GM21786 (cell line): ENCODE results near the gene OR8A1.

ENCODE experiments used
- ATAC-seq: cut with Tn5 transposase; IDR thresholded peaks from one replicate; pipeline ENCODE4 v1.9.1; 2021; ENCODE audit not compliant: unreplicated experiment

The OR8A1 gene

DNA sequence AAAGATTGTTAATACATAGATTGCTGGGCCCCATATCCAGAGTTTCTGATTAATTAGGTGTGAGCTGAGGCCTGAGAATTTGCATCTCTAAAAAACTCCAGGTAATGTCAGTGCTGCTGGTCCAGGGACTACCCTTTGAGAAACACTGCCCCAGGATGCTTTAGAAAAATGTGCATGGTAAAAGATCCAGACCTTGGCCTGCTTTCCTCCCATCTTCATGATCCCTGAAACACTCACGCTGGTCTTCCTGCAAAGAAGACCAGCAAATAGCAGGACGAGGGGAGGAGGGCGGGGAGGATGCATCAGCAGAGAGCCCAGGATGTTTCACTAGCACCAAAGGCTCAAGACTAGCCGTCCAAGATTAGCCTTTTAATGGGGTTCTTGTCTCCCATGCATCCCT, at the start of gene OR8A1:
OR8A1 (plus strand) TSS at position 301 of the 400 bp plus-strand sequence. CDS start 123 bp downstream, outside the sequence.
- ATAC-seq = no peak

DNA sequence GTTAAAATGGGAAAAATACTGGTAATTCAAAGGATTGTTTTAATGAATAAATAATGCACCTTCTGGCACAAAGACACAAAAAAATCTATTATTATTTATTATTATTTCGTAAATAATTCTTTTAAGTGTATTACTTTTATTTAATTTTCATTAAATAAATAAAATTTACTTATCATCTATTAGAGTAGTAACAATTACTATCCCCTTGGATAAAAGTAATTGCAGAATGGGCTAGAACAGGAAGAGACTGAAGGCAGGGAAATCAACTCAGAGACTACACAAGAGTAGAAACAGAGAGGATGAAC, 49.3 kb upstream of the OR8A1 start:
- ATAC-seq = no peak

DNA sequence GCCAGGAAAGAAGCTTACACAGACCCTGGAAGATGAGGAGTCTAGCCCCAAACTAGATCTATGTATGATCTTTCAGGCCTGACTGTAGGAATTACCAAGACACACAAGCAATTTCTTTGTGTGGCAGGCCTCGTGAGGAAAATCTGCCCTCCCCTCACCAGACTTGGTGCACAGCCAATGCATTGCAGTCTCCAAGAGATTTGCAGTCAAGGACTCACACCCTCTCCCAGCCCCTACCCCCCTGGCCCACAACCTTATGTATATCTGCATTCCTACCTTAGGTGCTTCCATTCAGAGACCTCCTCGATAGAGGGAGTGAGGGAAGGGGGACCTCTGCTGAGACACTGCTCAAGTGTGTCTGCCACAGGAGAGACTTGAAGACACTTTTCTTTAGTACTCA, 36.2 kb upstream of the OR8A1 start:
- no peak for ATAC-seq

DNA sequence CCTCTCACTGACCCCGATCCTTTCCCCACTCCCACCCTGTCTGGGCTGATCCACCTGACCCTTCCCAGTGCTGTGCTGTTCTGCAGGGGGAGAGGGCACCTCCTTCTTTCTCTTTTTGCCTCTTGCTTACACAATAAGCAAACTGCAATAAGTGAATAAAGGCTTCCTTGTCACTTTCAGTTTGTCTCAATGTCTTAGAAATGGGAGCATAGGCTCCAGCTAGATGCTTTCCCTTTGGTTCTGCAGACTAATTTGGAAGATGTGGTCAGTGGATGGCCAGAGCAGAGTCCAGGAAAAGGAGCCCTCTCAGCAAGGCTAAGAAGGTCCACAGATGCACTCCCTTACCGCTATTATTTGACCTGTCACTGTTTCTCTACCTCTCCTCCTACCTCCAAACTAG, 35.7 kb upstream of the OR8A1 start:
- ATAC-seq = no peak

DNA sequence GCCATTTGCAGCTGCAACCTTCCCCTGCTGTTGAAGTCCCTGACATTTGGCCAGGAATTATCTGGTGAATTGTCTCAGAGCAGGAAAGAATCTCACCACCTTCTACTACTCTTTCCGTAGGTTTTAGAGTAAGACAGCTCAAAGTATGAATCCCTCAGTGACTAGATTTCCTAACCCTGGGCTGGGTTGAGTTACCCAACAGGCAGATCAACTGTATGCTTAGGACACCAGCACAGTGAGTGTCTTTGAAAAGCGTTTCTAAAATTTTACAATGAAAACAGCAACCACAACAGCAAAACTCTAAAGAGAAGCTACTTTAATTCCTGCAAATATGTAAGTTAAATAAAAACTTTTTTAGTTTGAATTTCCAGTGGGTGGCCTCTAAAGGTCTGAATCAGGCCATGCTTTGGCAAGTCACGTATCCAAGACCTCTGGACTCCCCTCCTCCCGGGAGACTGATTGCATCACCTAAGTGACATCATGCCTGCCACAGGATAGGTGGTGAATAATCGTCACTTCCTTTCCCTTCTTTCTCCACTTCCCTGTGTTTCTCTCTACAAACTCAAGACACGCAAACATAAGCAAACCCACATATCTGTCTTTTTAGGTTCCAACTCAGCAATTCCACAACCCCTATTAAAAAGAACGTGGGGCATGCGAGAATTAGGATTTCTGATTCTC, 34.1 kb upstream of the OR8A1 start:
- ATAC-seq = no peak

DNA sequence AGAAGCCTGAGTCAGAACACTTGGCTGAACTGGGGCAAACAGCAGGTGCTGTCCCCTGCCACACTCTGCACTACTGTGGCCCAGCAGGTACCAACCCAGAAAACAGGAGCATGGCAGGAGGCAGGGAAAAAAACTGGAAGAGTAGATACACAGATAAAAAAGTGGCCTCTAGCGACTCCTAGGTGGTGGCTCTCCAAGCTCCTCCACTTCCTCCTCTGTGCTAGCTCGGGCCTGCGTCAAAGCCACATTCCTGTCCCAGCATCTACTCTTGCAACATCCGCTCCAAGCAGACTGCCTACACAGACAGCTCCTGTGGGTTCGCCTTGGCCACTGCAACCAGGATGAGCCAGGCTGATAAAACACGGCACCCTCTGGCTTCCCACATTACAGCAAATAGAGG, 33.3 kb upstream of the OR8A1 start:
- no peak for ATAC-seq

DNA sequence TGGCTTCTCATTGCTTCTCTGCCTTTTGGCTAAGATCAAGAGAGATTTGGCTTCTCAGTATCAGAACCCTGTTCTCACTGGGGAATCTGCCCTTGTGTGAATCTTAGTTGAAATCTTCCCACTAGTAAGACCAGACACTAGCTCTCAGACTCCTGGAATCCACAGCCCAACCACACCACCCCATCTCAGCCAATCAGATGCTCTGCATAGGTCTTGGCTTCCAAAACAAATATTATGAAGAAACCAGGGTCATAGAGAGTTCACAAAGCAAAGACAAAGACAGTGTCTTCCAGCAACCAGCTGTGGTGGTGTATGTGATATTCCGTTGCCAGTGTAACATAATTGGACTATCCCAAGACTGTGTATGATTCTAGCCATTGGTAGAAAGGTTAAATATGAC, 31.8 kb upstream of the OR8A1 start:
- ATAC-seq = no peak

DNA sequence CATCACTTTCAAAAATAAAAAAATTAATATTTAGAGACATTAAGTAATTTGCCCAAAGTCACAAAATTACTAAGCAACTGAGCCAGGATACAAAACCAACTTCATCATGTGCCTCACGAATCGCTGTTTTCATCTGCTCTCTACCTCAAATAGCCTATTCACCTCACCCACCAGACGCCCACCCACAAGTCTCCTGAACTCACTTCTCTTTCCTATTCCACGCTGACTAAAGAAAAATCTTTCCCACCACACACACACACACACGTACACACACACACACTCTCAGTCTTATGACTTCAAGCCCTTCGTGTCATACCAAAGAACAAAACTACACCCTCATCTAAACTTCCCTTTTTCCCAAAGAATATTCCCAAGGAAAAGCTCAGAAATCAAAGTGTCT, 28.6 kb upstream of the OR8A1 start:
- ATAC-seq = no peak

DNA sequence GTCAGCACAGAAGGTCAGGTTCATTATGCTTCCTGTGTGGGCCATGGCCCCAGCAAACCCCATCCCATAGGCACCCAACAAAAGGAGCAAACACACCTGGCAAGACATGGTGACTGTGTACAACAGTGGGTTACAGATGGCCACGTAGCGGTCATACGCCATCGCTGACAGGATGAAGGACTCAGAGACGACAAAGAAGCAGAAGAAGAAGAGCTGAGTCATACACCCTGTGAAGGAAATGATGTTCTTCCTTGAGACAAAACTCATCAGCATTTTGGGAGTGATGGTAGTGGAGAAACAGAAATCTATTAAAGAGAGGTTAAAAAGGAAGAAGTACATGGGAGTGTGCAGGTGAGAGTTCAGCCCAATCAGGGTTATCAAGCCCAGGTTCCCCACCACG, 26.7 kb upstream of the OR8A1 start:
- no peak for ATAC-seq

DNA sequence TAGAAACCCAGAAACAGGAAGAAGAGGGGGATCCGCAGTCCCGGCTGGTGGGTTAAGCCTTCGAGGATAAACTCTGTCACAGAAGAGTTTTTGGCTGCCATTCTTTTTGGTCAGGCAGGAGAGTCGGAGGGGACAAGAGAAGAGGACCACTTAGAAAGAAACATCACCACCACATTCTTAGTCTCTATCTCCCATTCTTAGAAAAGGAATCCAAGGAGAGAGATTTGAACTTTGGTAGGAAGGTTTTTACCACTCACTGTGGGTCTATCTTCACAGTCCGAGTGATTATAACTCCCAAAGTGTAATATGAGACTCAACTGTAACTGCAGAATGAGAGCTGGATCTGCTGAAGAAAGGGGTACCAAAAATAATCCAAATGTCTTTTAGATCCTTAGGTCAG, 26.2 kb upstream of the OR8A1 start, which contains the start of gene OR8B12:
OR8B12 (minus strand) TSS at position 101 of the 400 bp plus-strand sequence; CDS start at position 101, 0 bp downstream.
- ATAC-seq = no peak

DNA sequence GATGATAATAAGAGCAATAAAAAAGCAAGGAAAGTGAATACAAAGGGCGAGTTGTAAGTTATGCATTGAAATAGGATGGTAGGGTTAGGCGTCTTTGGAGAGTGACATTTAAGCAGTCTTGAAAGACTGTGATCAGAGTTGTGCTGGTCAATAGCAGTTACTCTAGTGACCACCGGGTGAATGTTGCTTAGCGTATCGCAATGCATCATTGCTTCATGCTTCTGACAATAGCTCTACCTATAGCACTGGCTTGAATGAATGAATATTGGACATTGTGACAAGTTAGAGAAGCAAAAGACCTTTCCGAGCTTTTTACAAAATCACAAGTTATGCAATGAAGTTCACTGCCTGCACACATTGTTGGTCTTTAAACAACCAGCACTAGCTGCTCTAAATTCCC, 18.6 kb upstream of the OR8A1 start:
- no peak for ATAC-seq

DNA sequence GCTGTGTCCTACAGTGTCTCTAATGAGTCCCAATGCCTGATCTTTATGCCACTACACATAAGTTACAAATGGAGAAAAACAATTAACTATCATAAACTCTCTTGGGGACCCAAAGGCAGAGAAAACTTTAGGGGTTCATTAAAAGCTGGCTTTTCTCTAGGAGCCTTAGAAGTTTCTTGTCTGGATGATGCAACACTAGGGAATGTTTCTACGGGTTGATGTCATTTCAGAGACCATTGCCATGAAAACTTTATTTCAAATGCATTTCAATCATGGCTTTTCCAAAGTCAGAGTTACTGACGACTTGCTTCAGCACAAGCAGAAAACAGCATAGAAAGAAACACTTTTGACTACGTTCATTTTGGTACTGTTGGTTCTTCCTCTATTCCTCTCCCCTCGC, 17.8 kb upstream of the OR8A1 start:
- ATAC-seq = no peak

DNA sequence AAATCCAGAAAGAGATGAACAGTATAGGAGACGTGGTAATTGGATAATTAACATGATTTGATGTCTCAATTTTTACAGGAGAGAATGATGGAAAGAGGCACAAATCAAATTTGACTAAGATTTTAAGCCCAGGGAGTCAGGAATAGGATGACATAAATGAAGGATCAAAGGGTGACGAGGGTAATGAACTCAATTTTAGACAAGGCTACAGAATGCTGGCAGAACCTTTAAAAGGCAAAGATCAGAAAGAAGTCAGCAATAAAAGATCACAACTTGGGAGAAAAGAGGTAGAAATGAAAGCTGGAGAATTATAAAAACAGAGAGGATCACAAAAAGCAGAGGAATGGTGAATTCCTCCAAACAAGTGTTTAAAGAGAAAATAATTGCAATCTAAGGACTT, 13.0 kb upstream of the OR8A1 start:
- ATAC-seq = no peak

DNA sequence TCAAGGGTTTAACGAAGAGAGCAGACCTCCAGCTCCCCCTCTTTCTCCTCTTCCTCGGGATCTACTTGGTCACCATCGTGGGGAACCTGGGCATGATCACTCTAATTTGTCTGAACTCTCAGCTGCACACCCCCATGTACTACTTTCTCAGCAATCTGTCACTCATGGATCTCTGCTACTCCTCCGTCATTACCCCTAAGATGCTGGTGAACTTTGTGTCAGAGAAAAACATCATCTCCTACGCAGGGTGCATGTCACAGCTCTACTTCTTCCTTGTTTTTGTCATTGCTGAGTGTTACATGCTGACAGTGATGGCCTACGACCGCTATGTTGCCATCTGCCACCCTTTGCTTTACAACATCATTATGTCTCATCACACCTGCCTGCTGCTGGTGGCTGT, 363 bp downstream of the OR8A1 start:
- ATAC-seq = no peak

DNA sequence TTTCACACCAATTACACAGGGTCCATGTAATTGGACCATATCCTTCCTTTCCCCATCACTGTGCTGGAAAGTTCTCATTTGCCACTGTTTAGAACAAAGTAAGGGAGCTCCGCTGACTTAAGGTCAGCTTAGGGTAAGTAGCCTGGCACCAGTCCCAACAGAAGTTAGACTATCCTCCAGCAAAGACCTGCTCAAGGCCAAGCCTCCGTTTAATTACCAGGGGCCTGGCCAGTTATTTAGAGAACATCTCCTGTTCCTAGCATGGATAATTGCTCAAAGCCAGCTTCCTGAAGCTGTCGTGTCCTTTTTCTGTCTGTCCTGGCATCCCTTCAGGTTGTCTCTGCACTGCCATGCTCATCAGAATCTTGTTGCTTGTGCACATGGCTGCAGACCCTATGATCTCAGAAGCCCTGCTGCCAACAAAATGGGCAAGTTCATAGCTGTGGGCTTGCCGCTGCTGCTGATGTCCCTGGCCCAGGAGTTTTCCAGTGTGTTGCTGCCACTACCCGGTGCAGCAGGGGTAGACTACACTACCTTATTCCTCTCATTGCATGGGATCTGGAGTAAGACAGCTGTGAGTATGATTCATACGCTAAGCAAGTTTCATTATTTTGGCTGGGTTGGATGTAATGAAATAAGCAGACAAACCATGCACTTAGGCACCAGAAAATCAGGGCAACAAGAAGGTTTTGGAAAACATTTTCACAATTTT, 8.1 kb downstream of the OR8A1 start:
- ATAC-seq = no peak

DNA sequence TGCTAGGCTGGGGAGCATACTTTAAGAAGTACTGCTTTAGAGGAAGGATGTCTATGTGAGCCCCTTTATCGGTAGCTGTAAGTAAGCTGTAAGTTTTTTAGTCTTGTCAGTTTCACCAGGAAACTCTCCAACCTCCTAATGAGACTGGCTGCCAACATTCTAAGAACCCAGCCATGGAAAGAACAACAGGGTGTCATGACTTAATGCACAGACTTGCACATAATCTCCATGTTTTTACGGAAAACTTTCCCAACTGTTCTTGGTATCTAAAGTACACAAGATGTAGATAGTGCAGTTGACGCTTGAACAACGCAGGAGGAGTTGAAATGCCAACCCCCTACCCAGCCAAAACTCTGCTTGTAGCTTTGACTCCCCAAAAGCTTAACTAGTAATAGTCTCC, 9.0 kb downstream of the OR8A1 start:
- ATAC-seq = no peak

DNA sequence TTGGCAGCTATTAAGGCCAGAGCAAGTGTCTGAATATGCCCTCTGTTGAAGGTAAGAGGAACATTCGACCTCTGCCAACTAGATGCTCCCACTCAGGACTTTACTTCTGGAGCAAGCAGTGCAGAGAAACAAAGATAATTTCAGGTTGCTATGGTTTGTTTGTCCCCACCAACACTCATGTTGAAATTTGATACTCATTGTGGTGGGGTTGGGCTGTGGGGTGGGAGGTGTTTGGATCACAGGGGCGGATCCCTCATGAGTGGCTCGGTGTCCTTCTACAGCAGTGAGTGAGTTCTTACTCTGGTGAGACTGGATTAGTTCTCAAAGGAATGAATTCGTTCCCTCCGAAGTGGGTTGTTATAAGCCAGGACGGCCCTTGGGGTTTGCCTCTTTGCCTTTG, 12.0 kb downstream of the OR8A1 start:
- ATAC-seq = no peak

DNA sequence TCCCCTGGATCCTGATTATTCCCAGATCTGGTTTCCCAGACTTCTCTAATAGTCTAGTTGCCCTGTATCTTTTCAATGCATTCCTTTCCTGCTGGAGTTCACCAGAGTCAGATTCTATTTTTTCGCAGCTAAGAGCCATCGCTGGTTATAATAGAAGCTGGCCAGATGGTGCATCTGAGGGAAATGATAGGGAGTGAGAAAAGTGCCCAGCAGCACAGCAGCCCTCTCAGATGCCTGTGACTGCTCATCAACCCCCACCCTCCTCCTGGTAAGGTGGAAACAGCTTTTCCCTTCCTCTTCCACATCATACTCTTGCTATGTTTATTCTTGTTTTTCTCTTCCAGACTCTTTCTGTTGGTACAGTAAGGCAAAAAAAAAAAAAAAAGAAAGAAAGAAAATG, 12.8 kb downstream of the OR8A1 start:
- ATAC-seq = no peak

DNA sequence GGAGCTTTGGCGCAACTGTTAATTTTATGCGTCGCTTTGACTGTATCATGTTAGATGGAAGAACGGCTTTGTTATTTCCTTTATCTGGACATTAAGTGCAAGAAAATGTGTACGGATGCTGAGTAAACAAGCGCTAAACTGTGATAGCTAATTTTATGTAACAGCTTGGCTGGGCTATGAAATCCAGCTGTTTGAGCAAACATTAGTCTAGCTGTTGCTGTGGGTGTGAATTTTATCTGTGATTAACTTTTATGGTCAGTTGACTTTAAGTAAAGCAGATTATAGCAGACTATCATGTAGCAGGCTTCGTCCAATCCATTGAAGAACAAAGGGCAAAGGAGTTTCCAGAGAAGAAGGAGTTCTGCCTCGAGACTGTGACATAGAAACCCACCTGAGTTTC, 14.0 kb downstream of the OR8A1 start:
- ATAC-seq = no peak

DNA sequence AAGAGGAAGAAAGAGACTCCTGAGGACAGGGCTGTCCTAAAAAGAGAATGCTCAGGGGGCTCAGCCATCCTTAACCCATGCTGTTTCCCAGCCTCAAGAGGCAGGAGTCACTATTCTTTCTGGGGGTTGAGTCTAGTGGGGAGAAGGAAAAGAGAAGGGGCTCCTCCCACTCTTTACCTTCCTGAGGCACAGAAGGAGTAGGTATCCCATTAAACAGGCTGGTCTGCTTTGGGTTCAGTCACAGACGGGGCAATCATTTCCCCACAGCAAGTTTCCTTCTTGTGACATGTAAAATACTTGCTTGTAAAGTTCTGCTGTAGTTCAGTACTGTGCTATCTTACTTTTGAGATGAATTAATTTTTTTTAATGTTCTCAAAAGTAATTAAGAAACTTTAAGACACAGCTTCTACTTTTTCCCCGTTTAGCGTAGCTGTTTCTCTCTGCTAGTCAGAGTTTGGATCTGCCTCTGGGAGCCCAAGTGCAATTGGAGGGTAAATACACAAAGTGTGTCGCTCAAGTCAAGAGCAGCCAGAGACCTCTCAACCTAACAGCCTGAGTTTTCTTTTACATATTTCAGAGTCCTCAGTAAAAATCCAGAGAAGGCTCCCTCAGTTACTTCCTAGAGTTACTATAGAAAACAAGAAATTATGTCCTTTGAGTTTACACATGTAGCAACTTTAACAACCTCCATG, 15.0 kb downstream of the OR8A1 start:
- no peak for ATAC-seq

DNA sequence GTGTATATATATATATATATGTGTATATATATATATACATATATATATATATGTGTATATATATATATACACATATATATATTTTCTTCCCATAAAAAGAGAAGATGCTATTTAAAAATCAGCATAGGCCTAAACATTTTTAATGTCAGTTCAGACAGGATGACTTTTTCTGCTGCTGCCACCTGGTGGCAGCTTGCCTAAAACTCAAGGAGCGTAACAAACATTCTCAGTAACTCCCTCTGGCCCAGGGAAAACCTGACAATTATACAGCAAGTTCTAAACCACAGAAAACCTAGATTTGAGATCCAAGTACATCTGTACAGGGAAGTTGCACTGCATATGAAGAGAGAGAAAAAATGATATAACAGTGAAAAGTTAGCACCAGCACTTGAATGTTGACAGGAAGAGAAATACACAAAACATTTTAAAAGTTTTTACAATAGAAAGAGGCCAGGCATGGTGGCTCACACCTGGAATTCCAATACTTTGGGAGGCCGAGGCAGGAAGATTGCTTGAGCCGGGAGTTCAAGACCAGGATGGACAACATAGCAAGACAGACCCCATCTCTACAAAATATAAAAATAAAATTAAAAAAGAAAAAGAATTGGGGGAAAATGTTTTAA, 16.6 kb downstream of the OR8A1 start:
- peak; percentile 71 for ATAC-seq

DNA sequence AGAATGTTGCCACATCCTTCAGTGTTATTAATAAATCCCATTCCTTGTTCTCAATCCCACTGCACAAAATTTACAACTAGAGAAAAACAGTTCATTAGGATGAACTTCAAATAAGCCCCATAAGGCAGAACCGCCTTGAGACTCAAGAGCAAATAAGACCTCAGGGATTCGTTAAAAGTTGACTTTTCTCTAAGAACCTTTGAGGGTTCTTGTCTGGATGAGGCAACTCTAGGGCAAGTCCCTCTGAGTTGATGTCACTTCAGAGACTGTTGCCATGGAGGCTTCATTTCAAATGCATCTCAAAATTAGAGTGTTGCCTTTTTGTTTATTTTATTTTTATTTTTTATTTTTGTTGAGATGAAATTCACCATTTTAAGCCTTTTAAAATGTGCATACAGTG, 21.6 kb downstream of the OR8A1 start:
- no peak for ATAC-seq
